HG03442 (cell line): ENCODE results near the gene LPIN2.

Experiments
- ATAC-seq: cut with Tn5 transposase; IDR thresholded peaks from one replicate; pipeline ENCODE4 v1.9.1; 2021; ENCODE audit warnings: mild to moderate bottlenecking, moderate library complexity; ENCODE audit not compliant: unreplicated experiment

LPIN2 gene

GRCh38 chr18:2964361-2965010 lies 48.5 kb downstream of the LPIN2 start:
- ATAC-seq = no peak
